AML-193 (cell line): ENCODE data around the gene KRTAP24-1.
A peak's percentile ranks its signal among the peaks of the same experiment; 100 is the strongest.

Experiments used
- DNase-seq, 2 experiments: peaks; one replicate each; lab custom pipeline; 2025; lab: John Stamatoyannopoulos, UW

KRTAP24-1 gene, protein sequence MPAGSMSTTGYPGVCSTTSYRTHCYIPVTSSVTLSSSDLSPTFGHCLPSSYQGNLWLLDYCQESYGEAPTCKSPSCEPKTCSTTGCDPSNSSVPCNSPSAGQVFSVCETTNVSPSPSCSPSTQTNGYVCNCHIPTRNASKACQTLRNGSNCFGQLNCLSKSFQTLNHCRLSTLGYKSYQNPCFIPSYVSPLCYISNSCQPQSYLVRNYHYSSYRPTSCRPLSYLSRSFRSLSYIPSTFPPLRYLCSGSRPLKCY

DNA sequence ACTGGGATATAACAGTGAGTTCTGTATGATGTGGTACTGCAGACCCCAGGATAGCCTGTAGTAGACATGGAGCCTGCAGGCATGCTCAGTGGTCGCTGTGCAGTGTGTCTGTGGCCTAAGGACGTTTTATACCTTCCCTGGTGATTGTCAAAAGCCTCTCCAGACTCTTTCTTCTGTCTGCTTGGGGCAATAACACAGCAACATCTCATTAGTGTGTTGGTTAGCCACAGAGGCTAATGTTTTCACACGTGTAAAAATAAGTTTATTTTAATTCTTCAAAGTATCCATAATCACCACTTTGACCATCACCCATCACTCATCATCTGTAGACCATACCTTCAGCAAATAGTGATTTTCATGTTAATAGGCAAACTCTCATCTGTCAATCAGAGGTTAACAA, at the start of gene KRTAP24-1:
Gene KRTAP24-1, minus strand, starts transcription at position 101 of the 400 bp plus-strand sequence. Its CDS starts 18 bp downstream, at position 83.
- no peak for DNase-seq

DNA sequence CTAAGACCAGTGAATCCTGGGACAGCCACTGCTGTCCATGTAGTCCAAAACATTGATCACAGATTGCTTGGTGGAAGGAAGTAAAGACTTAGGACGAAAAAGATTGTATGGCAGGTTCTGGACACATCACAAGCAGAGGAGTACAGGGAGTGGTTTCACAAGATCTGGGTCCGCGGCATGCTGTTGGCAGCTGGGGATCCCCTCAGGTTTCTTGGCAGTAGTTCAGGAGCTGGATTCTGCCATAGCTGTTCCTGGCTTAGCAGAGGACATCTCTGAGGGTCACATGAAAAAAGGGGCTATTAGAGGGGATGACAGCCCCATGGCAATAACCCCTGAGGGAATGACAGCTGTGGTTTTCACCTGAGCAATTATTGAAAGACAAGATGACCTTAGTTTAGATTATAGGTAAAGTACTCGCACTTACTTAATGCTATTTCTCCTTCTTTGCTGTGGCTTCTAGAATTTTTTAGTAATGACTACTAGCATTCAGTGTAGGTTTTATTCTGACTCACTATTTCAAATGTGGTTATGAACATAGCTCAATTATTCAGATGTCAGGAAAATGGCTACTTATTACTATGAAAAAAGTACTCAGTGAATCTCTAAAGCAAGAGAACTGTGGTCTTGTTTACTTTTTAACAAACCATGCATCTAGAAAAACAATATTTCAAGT, 46.6 kb upstream of the KRTAP24-1 start:
- no peak for DNase-seq

DNA sequence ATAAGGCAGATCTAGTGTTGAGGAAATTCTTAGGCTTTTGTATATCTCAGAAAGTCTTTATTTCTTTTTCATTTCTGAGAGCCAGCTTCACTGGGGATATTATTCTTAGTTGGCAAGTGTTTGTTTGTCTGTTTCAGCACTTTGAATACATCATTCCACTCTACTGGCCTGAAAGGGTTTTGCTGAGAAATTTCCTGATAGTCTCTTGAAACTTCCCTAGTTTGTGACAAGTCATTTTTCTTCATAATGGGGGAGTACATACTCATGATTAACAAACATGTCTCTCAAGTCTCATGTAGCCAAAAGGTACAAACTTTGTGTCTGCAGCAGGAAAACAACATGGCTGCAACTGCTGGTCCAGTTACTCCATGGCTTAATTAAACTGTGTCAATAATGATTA, 43.6 kb upstream of the KRTAP24-1 start:
- DNase-seq, result no peak

DNA sequence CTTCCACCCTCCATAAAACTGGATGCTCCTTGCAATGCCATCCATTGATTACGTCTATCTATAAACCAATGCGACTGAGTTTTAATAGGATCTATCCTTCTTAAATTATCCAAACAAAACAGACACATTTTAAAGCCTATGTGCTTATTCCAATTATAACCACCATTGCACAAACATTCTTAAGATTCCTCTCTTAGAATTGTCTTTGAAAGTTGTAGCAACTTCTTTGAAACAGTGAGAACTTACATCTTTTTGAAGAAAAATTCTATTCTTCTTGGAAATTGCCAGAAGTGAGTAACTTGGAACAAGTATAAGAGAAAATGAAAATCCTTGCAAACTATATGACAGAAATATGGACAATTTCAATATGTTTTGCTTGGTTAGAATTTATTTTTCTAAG, 37.5 kb upstream of the KRTAP24-1 start, which contains the start of gene KRTAP26-1:
Gene KRTAP26-1, minus strand, starts transcription at position 101 of the 400 bp plus-strand sequence. CDS start 280 bp downstream, outside the sequence.
- DNase-seq, result no peak

DNA sequence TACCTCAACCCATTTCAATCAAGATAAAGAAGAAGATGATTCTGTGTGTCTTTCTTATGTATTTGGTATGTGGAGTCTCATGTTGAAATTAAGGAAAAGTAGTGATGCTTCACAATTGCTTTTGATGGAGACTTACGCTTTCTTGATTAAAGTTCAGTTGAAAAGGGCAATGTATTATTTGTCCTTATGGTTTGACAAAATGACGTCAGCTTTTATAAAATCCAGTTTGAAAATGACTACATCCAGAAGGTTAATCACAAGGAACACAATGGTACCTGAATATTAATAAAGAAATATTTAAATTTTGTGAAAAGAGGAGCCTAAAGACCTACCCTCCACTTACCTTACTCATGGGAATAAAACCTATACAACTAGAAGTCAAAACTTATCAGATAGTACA, 33.0 kb upstream of the KRTAP24-1 start:
- no peak for DNase-seq

DNA sequence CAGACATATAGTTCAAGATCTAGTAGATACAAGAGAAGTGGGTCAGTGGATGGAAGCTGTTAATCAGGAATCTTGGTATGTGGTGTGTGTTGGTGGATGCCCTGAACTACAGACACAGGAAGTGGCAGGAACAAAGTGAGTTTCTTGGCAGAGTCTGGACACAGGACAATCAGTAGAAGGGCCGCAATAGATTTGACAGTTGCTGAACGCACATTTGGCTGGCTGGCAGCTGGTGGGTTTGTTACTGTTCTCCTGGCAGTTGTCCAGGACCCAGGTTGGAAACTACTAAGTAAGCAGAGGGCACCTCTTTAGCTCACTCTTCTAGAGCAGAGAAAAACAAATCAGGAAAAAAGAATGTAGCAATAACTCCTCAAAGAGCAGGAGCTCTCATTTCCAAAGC, 24.1 kb upstream of the KRTAP24-1 start:
- DNase-seq, result no peak

DNA sequence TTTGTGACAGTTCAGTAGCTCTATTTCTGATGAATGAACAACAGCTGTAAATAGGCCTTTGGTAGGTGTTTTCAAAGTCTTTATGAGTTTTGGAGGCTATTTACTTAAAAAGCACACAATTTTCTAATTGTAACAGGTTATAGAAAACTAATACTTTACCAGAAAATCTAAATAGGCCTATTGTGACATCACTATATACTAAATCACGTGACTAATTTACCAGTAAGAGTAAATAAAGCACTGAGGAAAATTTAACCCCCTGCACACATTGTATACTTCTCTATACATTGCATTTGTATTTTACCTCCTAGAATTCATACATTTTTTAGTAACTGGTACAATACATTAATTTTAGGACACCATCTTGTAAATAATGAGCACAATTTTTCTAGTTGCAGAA, 22.4 kb upstream of the KRTAP24-1 start:
- DNase-seq, result no peak

DNA sequence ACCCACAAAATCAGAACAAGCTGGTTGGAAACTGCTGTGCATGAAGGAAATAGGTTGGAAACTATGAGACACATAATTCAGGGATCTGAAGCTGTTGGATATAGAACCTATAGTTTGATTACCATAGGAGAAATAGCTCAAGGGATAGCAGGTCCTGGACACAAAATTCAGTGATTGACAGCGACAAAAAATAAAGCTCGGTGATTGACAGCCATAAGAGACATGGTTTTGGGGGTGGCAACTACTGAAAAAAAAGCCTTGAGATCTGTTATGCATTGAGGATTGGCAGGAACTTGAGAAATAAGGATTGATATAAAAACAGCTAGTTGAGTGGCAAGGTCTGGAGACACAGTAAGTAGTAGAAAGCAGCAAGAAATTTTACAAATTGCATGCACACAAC, 6.5 kb upstream of the KRTAP24-1 start, which contains the start of gene KRTAP25-1:
Gene KRTAP25-1, minus strand, starts transcription at position 300 of the 400 bp plus-strand sequence. Its CDS starts 24 bp downstream, at position 276.
- DNase-seq, result no peak

DNA sequence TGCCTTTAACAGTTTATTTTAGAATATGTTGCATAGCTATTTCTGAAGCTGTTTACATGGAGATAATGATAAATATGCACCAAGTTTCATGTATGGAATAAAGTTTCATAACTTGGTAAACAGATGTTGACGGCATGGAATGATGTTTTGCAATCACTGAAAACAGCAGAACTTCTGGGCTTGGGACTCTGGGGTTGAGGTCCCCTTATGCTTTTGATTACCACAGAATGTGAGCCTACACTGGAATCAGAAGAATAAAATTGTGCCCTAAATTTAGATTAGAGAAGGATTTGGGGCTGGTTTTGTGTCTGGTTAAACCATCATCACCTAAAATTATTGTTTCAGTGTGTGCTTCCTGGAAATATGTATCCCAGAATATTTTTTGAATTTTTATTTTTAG, 11.1 kb downstream of the KRTAP24-1 start:
- DNase-seq, result no peak

DNA sequence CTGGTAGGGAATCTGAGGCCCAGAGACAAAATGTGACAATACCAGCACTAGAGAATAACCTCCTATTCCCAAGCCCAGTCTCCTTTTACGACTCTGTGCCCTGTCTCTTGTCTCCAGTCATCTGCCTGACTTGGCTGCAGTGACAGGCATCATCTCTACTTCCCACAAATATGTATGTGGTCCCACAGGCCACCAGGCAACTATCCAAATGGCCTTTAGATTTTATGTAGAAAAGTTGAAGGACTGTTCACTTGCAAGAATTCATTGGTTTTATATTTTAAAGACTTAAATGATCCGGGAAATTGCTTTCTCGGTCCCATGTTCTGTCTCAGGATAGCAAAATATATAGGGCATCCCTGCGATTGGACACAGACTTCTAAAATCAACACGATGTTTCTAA, 11.6 kb downstream of the KRTAP24-1 start:
- DNase-seq, result no peak

DNA sequence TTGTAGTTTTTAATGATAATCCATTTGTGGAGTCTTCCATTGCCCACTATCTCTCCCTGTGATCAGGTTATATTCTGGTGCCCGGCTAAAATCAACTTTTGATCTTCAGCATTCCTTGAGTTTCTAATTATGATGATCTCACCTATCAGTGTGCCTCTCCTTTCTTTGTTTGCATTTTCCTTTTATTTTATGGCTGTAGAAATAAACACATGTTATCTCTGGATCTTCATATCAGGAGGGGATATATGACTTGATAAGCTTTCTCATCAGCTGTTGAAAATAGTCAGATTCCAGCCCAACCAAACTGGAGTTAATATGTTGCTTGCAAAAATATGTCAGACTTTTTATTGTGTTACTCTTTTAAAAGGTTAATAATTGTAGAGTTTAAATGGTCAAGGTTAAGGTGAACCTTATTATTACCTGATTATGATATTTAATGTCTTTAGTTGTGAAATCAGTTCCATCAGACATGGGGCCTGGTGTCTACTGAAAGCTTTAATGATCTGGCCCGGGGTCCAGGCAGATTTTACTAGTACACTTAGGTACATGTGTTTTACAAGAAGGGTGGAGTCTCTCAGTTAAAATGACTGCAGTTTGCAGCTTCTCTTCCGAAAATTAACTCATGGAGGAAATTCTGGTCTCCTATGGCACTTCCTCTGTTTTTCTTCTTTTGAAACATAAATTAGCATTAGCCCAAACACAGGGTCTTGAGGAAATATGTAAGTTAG, 12.8 kb downstream of the KRTAP24-1 start:
- DNase-seq, result no peak

DNA sequence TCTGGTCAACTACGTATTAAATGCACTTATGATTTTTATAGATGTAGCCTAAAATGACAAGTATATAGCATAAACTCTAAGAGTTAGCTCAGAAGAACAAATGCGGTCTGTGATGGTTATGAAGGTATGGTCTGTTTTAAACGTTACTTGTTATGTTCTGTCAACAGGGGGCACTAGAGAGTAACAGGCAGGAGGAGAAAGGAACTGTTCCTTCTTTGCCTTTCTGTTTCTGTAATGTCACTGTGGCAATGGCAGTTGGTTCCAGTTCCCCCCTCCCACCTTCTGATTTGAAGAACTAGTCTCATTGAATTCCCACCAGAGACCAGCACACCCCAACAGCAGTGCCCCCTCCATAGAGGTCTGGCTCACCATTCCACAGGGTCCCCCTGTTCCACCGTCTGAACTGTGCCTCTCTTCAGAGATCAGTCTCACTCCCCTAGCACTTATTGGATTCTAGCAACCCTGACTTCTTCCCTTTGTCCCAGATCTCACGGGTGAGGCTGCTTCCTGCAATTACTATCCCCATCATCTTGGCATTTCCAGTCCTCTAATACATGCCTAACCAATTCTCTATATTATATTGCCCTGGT, 14.0 kb downstream of the KRTAP24-1 start:
- DNase-seq, result peak; percentile 4 to 5

DNA sequence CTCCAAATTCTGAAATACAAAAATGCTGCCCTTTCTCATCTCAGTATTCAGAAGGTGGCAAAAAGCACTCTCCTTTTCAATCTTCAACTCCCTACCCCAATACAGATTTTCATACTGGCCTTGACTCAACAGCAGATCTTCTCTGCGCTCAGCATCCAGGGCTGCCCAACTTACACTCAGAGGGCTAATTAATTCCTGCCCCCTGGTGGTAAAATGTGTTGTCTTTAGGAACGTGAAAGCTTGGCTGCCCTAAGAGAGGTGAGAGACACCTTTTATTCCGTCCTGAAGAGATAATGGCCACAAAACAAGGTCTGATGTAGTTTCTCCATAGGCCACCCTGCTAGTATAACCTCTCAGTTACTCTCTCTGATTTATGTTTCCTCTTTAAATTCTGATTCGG, 25.0 kb downstream of the KRTAP24-1 start:
- no peak for DNase-seq

DNA sequence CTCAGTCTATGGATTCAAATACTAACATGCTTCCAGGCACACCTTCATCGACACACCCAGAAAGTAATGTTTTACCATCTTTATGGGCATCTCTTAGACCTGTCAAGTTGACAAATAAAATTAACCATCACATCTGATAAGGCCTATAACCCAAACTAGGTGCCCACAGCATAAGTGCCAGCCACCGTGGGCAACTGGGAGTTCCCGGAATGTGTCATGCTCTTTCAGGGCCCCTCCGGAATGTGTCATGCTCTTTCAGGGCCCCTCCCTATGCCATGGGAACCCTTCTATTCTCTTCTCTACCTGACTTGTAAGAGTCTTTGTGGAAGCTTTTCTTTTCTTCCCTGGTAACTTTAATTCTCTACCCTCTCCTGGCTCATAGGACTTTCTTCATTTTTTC, 26.6 kb downstream of the KRTAP24-1 start:
- DNase-seq, result no peak

DNA sequence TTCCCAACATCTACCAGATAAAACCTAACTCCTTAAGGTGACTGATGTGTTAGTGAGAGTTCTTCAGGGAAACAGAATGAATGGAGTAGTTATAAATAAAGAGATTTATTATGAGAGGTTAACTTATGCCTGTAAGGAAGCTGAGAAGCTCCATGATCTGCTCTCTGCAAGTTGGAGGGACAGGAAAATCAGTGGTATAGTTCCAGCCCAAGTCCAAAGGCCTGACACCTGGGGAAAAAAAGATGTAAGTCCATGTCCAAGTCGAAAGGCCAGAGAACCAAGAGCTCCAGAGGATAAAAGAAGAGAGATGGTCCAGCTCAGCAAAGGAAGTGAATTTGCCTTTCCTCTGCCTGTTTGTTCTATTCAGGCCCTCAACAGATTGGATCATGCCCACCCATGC, 27.1 kb downstream of the KRTAP24-1 start:
- DNase-seq, result no peak

DNA sequence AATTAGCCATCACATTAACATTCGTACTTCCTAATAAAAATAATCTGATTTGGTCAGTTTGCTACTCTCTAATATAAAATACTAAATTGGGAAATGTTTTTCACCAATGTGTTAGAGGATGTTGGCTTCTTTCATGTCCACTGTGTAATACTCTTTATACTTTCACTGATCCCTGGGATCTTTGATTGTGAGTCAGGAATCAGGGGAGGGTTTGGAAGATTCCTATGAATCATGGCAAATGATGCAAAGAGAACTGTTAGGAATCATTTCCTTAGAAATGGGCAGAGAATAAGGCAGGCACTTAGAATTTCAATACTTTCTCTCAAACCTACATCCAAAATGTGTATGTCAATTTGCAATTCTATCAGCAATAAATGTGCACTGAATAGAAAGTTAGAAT, 31.0 kb downstream of the KRTAP24-1 start:
- DNase-seq, result no peak

DNA sequence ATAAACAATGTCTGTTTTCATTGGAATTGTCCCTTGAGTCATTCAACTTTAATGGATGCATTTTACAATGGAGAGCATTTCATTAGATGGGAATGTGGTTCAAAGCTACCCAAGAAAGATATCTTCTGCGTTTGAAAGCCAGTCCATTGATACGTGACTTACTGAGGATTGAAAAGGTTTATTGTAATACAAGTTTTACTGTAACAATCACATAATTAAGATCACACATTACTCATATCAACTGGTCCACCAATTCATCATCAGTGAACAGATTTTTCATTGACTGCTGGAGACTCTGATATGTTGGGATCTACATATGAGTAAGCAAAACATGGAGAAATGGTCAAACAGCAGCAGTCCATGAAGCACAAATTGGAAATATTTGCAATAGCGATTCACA, 32.8 kb downstream of the KRTAP24-1 start:
- DNase-seq, result no peak

DNA sequence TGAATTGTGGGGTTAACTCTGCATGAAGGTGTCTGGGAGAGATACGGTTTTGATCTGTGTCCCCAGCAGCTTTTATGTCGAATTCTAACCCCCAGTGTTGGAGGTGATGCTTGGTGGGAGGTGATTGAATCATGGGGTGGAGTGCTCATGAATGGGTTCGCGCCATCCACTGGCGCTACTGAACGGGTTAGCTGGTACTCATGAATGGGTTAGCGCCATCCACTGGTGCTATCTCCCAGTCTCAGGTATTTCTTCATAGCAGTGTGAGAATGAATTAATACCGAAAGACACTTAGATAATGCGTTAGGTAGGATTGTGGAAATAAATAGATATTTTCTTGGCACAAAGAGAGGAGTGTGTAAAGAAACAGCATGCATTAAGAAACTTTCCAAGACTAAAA, 33.9 kb downstream of the KRTAP24-1 start:
- no peak for DNase-seq

DNA sequence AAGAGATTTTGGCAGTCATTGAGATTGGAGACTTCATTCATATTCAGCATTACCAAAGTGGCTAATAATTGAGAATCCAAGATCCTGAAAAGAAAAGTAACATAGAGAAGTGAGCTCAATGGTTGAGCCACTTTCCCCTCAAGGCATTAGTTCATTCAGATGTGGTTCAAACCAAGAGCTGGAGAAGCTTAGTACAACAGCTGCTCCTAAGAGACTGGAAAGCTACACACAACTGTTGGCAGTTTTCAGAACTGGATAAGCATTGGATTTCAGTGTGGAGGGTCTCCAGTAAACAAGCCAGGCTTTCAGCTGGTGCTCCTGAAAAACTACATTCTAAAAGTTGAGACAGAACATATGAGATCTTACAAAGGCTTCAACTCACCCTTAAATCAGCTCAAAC, 37.7 kb downstream of the KRTAP24-1 start:
- no peak for DNase-seq

DNA sequence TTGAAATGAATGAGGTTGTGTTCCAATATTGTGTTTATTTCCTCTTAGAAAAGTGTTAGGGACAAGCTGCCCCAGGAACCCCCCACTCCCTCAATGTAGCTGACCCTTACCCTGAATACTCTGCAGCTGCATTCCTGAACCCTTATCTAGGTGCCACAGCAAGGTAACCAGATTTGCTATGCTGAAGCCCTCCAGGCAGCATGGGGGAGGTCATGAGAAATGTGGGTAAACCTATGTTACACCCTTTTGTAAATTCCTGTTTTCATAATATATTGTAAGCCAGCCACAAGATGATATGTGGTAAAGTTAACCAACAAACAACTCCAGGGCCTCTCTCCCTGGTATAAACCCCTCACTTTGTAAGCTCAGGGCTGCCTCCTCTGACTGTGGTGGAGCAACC, 39.1 kb downstream of the KRTAP24-1 start:
- no peak for DNase-seq

DNA sequence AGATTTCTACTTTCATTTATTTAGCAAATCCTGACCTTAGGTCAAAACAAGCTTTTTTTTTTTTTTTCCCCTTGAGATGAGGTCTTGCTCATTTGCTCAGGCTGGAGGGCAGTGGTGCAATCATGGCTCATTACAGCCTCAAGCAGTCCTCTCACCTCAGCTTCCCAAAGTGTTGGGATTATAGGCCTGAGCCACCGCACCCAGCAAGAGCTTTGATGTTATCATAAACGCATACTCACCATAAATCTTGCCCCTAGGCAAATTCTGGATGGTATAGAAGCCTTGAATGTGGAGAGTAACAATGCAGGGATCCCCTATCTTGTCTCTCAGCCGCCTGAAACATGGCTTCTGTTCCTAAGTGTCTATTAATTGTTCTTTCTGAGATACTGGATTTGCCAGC, 42.1 kb downstream of the KRTAP24-1 start:
- no peak for DNase-seq

DNA sequence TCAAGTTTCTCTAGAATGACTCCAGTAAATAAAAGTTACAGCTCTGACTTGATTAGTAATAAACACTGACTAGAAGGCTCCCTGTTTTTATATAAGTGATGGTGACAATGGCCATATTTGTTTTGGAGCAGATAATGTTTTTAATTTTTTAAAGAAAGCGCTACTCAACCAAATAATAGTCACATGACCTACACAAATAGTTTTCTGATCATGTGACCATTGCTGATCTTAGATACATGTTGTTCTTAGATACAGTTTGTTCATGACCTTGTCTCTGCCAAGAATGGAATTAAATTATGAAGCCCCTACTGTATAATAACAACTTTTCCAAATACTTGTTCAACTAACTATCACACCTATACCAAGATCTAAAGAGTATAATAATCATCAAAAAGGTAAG, 44.6 kb downstream of the KRTAP24-1 start:
- DNase-seq, result no peak

DNA sequence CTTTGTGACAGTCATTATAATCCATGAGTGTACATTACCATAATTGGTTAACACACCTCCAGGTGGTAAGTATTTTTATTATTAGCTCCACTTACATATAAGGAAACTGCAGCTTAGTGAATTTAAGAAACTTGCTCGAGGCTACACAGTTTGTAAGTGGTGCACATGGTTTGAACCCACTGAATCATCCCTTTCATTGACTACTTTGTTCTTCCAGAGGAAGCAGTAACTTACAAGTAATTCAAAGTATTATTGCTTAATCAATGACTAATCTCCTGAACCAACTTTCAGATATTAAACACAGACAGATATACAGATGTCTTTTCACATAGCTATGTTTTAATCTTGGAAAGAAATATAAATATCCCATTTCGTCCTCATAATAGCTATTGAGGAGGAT, 48.1 kb downstream of the KRTAP24-1 start:
- DNase-seq, result no peak
